Measurements from ENCODE around the gene EPB41L2. TPM values are rescaled to one million over a fixed set of nuclear protein-coding genes. Genes with fewer than 3 reads are reported as not detected.

Gene EPB41L2
- total RNA-seq, 1 experiment from 2014 or later = 74.8 TPM

GRCh38 chr6:130935978-130936377, 127.1 kb downstream of the EPB41L2 start:
- ChIA-PET RAD21 (ENCODE audit: low non-redundant PET in 1 of 2, low total read pairs in 2 of 2, uncharacterized antibody in 2 of 2, unreplicated experiment in 2 of 2) (no interaction called here), POLR2A (no interaction called here), CTCF (no interaction called here)
- Histone ChIP-seq H3K79me2 (ENCODE audit: insufficient read depth, low read length) (no peaks in the 10 kb centered on the region; the same call in 1 of the 2 replicates), H3K4me1 (ENCODE audit: control insufficient read depth in 1 of 2, insufficient read depth in 2 of 2, low read length in 2 of 2) (peaks cover 9 to 18% of the 10 kb centered on the region in 2 experiments), H2AFZ (ENCODE audit: low read depth, low read length, poor library complexity, severe bottlenecking) (no peak overlapping the region), H3K4me3 (replicated peaks in 1 of 2; ENCODE audit: low read depth in 1 of 2, low read length in 2 of 2) (no peak overlapping the region), H3K9ac (ENCODE audit: low read length) (no peak overlapping the region), H3K9me2 (ENCODE audit: insufficient read depth) (no peaks in the 10 kb centered on the region), H3K9me3 (ENCODE audit: control insufficient read depth in 1 of 2, insufficient read depth in 1 of 2, low read depth in 1 of 2, low read length in 2 of 2) (no peaks in the 10 kb centered on the region), H3K27me3 (ENCODE audit: insufficient read depth, low read length) (no peaks in the 10 kb centered on the region), H3K4me2 (ENCODE audit: low read length) (no peak overlapping the region), H4K20me1 (ENCODE audit: insufficient read depth) (no peaks in the 10 kb centered on the region), H3K36me3 (ENCODE audit: control insufficient read depth in 1 of 2, insufficient read depth in 2 of 2, low read length in 2 of 2) (no peaks in the 10 kb centered on the region), H3K27ac (ENCODE audit: low read depth, low read length) (no peak overlapping the region)
- no peak for TF ChIP-seq ELF1 (IDR thresholded peaks at IDR 0.05; ENCODE audit: borderline replicate concordance, low read depth)
- TF ChIP-seq ZBTB33 (IDR thresholded peaks at IDR 0.05; ENCODE audit: extremely low read depth, insufficient replicate concordance, low read length) = no peak
- TF ChIP-seq RAD21 (IDR thresholded peaks at IDR 0.05; ENCODE audit: low read depth) = no peak
- TF ChIP-seq YY1 (IDR thresholded peaks at IDR 0.05; ENCODE audit: extremely low read depth, insufficient replicate concordance, low read depth, low read length) = no peak
- no peak for TF ChIP-seq POLR2A (IDR thresholded peaks at IDR 0.05; ENCODE audit: borderline replicate concordance, extremely low read depth, insufficient read depth, insufficient read length)
- TF ChIP-seq CEBPB (IDR thresholded peaks at IDR 0.05; ENCODE audit: low read depth) = no peak
- no peak for TF ChIP-seq EGR1 (IDR thresholded peaks at IDR 0.05; ENCODE audit: low read depth)
- no peak for TF ChIP-seq POLR2AphosphoS5 (IDR thresholded peaks at IDR 0.05; ENCODE audit: low read depth, low read length)
- no peak for TF ChIP-seq JUND (IDR thresholded peaks at IDR 0.05)
- no TSS peak for BruUV-seq (replicated peaks)
- intact Hi-C loops (cut with micrococcal nuclease) = no loop called here
- no peak for DNase-seq (ENCODE audit: low read depth, low spot score)
- no peak for ATAC-seq
